HG02840 (cell line): ENCODE results near the gene TYSND1.
"Not testable (repeated sequence)": the region's sequence is repeated elsewhere in the genome, so short reads cannot be mapped to it uniquely, and the experiment has no call there.

Source experiments
- ATAC-seq: cut with Tn5 transposase; IDR thresholded peaks from one replicate; pipeline ENCODE4 v1.9.1; 2021; ENCODE audit warnings: mild to moderate bottlenecking, moderate library complexity, moderate number of reproducible peaks; ENCODE audit not compliant: unreplicated experiment, low FRiP score

TYSND1 gene

GRCh38 chr10:70135684-70136083, 10.8 kb downstream of the TYSND1 start:
- no peak for ATAC-seq

DNA sequence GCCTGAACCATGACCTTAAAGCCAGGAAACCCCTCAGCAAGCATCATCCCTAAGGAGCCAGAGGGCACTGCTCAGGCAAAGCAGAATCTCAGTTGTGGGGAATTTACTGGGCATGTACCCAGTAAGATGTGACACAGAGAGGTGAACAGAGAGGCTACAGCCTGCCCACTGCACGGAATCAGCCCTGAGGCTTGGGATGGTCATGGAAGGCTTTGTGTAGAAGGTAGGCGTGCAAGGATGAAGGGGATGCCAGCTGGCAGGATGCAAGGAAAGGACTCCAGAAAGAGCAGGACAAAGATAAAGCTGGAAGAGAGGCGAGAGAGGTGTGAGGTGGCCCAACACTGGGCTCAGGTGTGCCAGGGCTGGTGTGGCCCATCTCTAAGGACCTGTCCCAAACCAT, 11.5 kb downstream of the TYSND1 start:
- no peak for ATAC-seq

- peak; percentile 65 for ATAC-seq
These were observed 14.1 kb downstream of the TYSND1 start, which contains the start of gene AIFM2 for GRCh38 chr10:70132098-70133029. Gene AIFM2, minus strand, starts transcription at chr10:70132825. Its CDS starts 8,741 bp downstream, at chr10:70124084.

- ATAC-seq = no peak
These were observed 15.0 kb downstream of the TYSND1 start for GRCh38 chr10:70131560-70131937.

DNA sequence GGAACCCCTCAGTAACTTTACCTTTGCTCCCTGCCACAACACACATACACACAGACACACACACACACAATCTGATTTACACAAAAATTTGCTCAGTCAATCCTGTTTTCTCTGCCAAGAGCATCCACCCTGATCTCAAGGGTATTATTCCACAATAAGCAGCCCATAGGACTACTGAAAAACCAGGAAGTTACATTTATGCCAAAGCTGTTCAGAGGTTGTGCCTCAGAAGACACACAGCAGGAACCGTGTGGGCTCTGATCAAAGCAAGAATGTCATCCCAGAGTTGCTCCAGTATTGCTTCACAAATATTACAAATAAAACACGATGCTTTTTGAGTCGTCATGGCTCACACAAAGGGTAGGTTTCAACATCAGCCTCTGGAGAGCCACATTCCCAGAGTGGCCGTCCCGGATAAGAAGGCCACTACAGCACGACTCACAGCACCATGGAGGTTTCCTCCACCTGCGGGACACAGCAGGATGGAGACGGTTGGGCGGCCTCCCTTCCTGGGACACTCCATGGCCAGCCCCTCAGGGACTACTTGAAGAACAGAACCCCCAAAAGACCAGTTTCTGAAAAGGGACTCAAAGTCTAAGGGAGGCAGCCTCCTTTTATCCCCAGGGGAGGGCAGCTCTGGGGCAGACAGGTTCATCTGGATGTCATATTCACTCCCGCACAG, 15.5 kb downstream of the TYSND1 start:
- no peak for ATAC-seq

- no peak for ATAC-seq
These were observed 19.7 kb downstream of the TYSND1 start for GRCh38 chr10:70126700-70127395.

- no peak for ATAC-seq
These were observed 20.5 kb downstream of the TYSND1 start for GRCh38 chr10:70125918-70126552.

DNA sequence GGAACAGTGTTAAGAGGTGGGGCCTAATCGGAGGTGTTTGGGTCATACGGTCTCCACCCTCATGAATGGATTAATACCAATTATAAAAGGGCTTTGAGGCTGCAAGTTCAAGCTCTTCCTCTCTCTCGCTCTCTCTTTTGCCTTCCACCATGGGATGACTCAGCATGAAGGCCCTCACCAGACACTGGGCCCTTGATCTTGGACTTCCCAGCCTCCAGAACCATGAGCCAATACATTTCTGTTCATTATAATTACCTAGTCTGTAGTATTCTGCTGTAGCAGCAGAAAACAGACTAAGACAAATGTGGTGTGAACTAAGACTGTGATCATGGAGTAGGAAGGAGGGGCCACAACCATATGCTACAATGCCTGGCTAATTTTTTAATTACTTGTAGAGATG, 21.6 kb downstream of the TYSND1 start:
- ATAC-seq = no peak

DNA sequence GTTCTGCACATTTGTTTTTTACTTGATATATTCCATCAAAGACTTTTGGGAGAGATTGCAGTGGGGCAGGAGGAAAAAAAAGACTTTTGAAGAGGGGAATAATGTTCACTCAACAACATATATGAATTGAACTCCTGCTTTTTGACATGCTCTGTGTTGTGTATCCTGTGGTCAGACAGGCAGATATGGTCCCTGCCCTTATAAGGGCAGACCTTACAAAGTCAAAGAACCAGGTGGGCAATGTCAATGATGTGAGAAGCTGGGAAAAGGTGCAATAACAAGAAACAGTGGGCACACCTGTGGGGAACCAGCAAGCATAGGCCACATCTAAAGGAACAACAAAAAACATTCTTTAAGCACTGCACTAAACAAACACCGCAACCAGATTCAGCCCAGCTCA, 22.1 kb downstream of the TYSND1 start:
- no peak for ATAC-seq

DNA sequence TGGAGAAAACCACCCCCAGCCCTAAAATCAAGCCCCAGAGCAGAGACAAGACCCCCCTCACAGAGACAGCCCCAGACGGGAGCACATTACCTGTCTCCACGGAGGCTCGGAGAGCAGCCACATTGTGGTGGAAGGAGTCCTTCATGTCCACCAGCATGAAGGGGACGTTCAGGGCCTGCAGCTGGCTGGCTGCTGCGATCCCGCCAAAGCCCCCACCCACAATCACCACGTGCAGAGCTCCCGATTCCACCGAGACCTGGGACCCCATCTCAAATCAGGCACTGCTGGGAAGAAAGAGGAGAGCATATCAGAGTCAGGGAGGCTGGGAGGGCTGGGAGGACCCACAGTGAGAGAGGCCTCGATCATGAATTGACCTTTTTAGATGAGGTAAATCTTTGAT, 22.7 kb downstream of the TYSND1 start:
- no peak for ATAC-seq

DNA sequence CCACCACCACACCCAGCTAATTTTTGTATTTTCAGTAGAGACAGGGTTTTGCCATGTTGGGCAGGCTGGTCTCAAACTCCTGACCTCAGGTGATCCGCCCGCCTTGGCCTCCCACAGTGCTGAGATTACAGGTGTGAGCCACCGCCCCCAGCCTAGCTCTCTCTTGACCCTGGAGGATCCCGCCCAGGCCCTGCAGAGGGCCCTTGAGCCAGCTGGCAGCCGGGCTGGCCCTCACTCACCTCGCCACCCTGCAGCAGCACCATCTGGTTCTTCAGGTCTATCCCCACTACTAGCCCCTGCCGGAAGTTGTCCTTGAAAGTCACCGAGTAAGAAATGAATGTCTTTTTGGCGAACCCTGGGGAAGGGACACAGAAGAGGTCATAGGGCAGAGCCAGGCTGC, 23.3 kb downstream of the TYSND1 start:
- not testable (repeated sequence) for ATAC-seq

DNA sequence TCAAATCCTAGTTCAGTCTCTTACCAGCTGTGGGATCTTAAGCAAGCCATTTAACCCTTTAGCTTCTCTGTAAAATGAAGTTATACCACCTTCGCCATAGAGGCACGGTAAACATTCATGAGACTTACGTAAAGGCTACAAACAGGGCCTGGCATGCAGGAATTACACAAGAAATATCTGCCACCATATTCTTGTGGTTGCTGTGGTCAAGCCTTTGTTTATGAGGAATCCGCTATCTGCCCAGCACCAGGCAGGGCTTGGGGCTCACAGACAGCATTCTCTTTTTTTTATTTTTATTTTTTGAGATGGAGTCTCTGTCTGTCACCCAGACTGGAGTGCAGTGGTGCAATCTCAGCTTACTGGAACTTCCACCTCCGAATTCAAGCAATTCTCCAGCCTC, 23.8 kb downstream of the TYSND1 start:
- no peak for ATAC-seq

DNA sequence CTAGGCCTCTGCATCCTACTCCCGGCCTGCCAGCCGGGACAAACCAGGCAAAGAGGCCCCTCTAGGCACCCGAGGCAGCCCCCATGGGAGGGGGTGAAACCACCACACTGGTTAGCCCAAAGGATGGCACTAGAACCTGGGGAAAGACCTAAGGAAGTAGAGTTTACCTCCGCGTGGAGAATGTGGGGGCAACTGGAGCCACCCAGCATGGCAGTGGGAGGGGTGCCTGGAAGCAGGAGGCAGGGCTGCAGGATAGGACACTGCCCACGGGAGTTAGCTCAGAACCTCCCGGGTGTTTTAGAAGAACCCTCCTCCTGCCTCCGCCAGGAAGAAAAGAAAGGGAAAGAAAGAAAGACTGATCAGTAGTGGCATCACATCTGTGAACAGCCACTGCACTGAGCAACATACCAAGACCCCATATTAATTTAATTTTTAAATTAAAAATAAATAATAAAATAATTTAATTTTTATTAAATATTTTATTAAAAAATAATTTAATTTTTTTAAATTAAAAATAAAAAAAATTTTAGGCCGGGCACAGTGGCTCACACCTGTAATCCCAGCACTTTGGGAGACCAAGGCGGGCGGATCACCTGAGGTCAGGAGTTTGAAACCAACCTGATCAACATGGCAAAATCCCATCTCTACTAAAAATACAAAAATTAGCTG, 25.1 kb downstream of the TYSND1 start:
- ATAC-seq = no peak

DNA sequence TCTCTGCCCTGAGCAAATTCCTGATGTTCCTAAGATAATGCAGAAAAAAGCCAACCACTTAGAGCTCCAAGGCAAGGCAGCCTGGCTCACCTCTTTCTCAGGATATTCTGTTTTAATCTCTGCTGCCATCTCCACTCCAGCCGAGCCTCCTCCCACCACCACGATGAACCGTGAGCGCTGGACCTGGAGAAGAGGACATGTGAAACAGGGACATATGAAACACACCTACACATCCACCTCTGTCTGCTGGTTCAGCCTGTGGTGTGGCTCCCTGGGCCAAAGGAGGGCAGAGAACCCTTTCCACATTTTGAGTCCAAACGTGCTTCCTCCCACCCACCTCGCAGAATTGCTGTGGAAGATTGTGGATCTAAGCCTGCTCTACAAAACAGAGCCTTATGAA, 26.1 kb downstream of the TYSND1 start:
- no peak for ATAC-seq

DNA sequence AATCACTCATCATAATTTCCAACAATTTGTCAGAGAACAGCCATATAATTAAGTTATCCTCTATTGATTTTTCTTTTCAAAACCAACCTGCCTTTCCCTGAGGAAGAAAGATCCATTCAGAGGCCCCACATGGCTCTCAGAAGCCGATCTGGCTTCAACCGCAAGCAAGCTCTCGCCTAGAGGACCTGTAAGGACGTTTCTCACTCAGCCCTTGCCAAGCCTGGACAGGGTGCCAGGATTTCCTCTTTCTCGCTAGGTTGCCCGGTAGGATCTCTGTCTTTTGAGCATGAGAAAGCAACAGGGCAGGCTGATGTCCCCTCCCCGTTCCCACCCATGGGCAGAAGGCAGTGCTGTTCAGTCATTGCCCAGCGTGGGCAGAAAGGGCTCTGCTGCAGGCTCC, 26.9 kb downstream of the TYSND1 start:
- no peak for ATAC-seq

DNA sequence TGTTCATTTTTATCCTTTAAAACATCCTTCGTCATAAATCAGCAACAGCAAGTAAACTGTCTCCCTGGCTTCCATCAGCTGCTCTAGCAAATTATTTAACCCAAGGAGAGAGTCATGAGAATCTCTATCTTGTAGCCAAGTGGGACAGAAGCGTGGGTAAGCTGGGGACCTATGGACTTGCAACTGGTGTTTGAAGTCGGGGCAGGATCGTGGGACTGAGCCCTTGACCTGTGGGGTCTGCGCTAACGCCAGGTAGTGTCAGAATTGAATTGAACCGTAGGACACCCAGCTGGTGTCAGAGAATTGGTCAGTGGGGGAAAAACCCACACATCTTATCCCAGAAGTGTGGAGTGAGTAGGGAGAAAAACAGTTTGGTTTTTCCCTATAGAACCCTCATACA, 27.3 kb downstream of the TYSND1 start:
- no peak for ATAC-seq

- no peak for ATAC-seq
These were observed 28.3 kb downstream of the TYSND1 start for GRCh38 chr10:70118196-70118595.

DNA sequence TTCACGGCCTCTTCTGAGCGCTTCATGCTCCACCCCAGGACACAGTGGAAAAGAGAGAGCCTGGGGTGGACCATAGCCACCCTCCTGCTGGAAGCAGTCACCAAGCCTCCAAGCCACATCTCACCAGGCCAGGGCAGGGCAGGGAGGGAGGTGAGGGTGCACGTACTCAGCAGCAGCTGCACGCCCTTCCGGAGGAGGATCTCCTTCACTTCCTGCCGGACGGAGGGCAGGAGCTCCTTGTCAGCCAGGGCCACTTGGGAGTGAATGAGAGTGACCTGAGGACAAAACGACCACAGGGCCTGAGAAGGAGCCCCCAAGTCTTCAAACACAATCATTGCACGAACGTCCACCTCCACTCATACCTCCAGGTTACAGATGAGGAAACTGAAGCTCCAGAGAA, 28.9 kb downstream of the TYSND1 start:
- no peak for ATAC-seq

DNA sequence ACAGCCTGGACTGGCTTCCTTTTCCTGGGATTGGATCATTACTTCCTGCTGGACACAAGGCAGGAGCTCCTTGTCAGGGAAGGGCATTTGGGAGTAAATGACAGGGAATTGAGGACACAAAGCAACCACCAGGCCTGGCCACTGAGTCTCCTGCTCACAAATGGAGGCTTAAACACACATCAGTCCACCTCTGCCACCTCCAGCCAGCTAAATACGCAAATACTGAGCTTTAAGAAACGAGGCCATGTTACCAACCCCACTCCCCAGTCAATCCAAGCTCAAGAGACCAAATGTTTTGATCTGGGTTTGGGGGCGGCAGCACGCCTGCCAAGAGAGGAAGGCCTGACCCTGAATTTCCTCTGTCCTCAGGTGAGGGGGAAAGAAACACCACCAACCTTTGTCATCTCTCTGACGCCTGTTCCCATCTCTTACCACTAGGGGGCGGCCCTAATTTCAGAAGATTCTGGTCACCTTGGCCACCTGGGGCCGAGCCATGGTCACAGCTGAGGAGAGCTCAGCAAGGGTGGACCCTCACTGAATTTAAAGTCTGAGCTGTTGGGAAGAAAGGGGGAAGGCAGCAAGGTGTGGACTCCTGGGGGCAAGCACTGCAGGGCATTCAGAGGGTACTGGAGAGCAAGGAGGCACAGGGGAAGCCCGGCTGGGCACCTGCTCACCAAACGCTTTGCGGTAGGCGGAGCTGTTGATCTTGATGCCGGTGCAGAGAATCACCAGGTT, 30.4 kb downstream of the TYSND1 start:
- no peak for ATAC-seq
